MM.1S (cell line): ENCODE measurements around the gene ZNF516.

Source experiments
- DNase-seq: peaks from one replicate; pipeline ENCODE4 v3.0.0-alpha.2; 2015
- H2AFZ ChIP-seq: fragments of 300-600 bp; sonication (generic); 2 replicates; pipeline ENCODE4 v1.6.0; 2016; ENCODE audit warnings: antibody characterized with exemption, low read length
- H3F3A ChIP-seq: fragments of 300-600 bp; sonication (generic); 2 replicates; pipeline ENCODE4 v1.6.1; 2016; ENCODE audit warnings: mild to moderate bottlenecking, antibody characterized with exemption, low read length, moderate library complexity, mixed read lengths; ENCODE audit not compliant: insufficient read depth
- H3K27ac ChIP-seq: fragments of 300-600 bp; sonication (generic); 2 replicates; pipeline ENCODE4 v1.5.1; 2016; ENCODE audit warnings: mild to moderate bottlenecking, low read length
- H3K27me3 ChIP-seq: fragments of 300-600 bp; sonication (generic); replicated peaks from 2 replicates; pipeline ENCODE4 v1.6.0; 2016; ENCODE audit warnings: low read length; ENCODE audit not compliant: insufficient read depth
- H3K36me3 ChIP-seq: fragments of 300-600 bp; sonication (generic); replicated peaks from 2 replicates; pipeline ENCODE4 v1.6.1; 2016; ENCODE audit warnings: mild to moderate bottlenecking, low read length, mixed read lengths; ENCODE audit not compliant: insufficient read depth
- H3K4me1 ChIP-seq: fragments of 300-600 bp; sonication (generic); 2 replicates; pipeline ENCODE4 v1.6.1; 2016; ENCODE audit warnings: low read length, mixed read lengths
- H3K4me2 ChIP-seq: fragments of 300-600 bp; sonication (generic); 2 replicates; pipeline ENCODE4 v1.6.0; 2016; ENCODE audit warnings: low read depth, low read length
- H3K4me3 ChIP-seq: fragments of 300-600 bp; sonication (generic); 2 replicates; pipeline ENCODE4 v1.5.1; 2016; ENCODE audit warnings: low read length, mixed read lengths
- H3K79me2 ChIP-seq: fragments of 300-600 bp; sonication (generic); 2 replicates; pipeline ENCODE4 v1.6.1; 2016; ENCODE audit warnings: mixed run types, low read length, mixed read lengths
- H3K9ac ChIP-seq: fragments of 300-600 bp; sonication (generic); 2 replicates; pipeline ENCODE4 v1.6.1; 2016; ENCODE audit warnings: low read length, mixed read lengths
- H3K9me2 ChIP-seq: fragments of 300-600 bp; sonication (generic); replicated peaks from 2 replicates; pipeline ENCODE4 v1.6.1; 2016; ENCODE audit warnings: mild to moderate bottlenecking, low read length, mixed read lengths; ENCODE audit not compliant: insufficient read depth
- H3K9me3 ChIP-seq: fragments of 300-600 bp; sonication (generic); replicated peaks from 2 replicates; pipeline ENCODE4 v1.6.1; 2016; ENCODE audit warnings: mild to moderate bottlenecking, low read length, mixed read lengths; ENCODE audit not compliant: insufficient read depth
- H4K20me1 ChIP-seq: fragments of 300-600 bp; sonication (generic); 2 replicates; pipeline ENCODE4 v1.6.1; 2016; ENCODE audit warnings: mild to moderate bottlenecking, low read length, moderate library complexity, mixed read lengths; ENCODE audit not compliant: insufficient read depth
- CTCF ChIP-seq: fragments of 300-600 bp; sonication (generic); IDR thresholded peaks from 2 replicates; pipeline ENCODE4 v1.5.1; 2016; ENCODE audit warnings: antibody characterized with exemption, low read length, mixed read lengths
- EZH2 ChIP-seq: fragments of 300-600 bp; sonication (generic); optimal IDR thresholded peaks from 2 replicates; pipeline ENCODE3; 2017; ENCODE audit warnings: low read depth, mild to moderate bottlenecking, antibody characterized with exemption, low read length, mixed read lengths
- EZH2phosphoT487 ChIP-seq: fragments of 300-600 bp; sonication (generic); IDR thresholded peaks from 2 replicates; pipeline ENCODE4 v1.6.1; 2018; ENCODE audit warnings: antibody characterized with exemption, low read length

The ZNF516 gene

GRCh38 chr18:76447258-76447890 lies 47.7 kb downstream of the ZNF516 start:
- H3K4me2 ChIP-seq: no peak overlapping the region

GRCh38 chr18:76446321-76447257 lies 48.5 kb downstream of the ZNF516 start:
- Histone ChIP-seq H3K36me3 (no peaks in the 10 kb centered on the region), H3K9me3 (no peaks in the 10 kb centered on the region), H3K4me1 (no peaks in the 10 kb centered on the region), H3K79me2 (no peaks in the 10 kb centered on the region), H2AFZ (no peak overlapping the region), H3K27me3 (no peaks in the 10 kb centered on the region), H3K4me2 (no peak overlapping the region), H3F3A (no peaks in the 10 kb centered on the region), H3K4me3 (no peak overlapping the region), H3K27ac (no peak overlapping the region), H3K9me2 (no peaks in the 10 kb centered on the region), H4K20me1 (no peaks in the 10 kb centered on the region), H3K9ac (no peak overlapping the region)
- TF ChIP-seq EZH2phosphoT487: no peak
- no peak for TF ChIP-seq CTCF
- no peak for TF ChIP-seq EZH2
- DNase-seq: no peak

More at GRCh38 chr18:76447258-76447890, 47.7 kb downstream of the ZNF516 start:
- Histone ChIP-seq H3F3A (no peaks in the 10 kb centered on the region), H3K27ac (no peak overlapping the region), H3K4me1 (no peaks in the 10 kb centered on the region), H3K4me3 (no peak overlapping the region), H2AFZ (no peak overlapping the region), H4K20me1 (no peaks in the 10 kb centered on the region), H3K27me3 (no peaks in the 10 kb centered on the region), H3K9me2 (no peaks in the 10 kb centered on the region), H3K36me3 (no peaks in the 10 kb centered on the region), H3K9me3 (no peaks in the 10 kb centered on the region), H3K79me2 (no peaks in the 10 kb centered on the region), H3K9ac (no peak overlapping the region)
- TF ChIP-seq CTCF (no peak), EZH2 (no peak), EZH2phosphoT487 (no peak)
- DNase-seq: no peak

GRCh38 chr18:76445741-76446232 lies 49.3 kb downstream of the ZNF516 start:
- no peak overlapping the region for H3K27ac ChIP-seq
- H3K9me3 ChIP-seq: no peaks in the 10 kb centered on the region
- H3K79me2 ChIP-seq: no peaks in the 10 kb centered on the region
- no peak overlapping the region for H3K9ac ChIP-seq
- no peak for DNase-seq
- no peak for TF ChIP-seq EZH2
- no peak for TF ChIP-seq CTCF
- no peak for TF ChIP-seq EZH2phosphoT487
- no peaks in the 10 kb centered on the region for H3K4me1 ChIP-seq
- H4K20me1 ChIP-seq: no peaks in the 10 kb centered on the region
- H3K36me3 ChIP-seq: no peaks in the 10 kb centered on the region
- H3K27me3 ChIP-seq: no peaks in the 10 kb centered on the region
- H3K4me2 ChIP-seq: no peak overlapping the region
- H3K9me2 ChIP-seq: no peaks in the 10 kb centered on the region
- no peak overlapping the region for H2AFZ ChIP-seq
- no peaks in the 10 kb centered on the region for H3F3A ChIP-seq
- H3K4me3 ChIP-seq: no peak overlapping the region
